ENCODE data around the gene FAM136A. TPM values are rescaled to one million over a fixed set of nuclear protein-coding genes. Genes with fewer than 3 reads are reported as not detected.

Gene FAM136A
- total RNA-seq, 1 experiment from 2014 or later = 60.0 TPM

DNA sequence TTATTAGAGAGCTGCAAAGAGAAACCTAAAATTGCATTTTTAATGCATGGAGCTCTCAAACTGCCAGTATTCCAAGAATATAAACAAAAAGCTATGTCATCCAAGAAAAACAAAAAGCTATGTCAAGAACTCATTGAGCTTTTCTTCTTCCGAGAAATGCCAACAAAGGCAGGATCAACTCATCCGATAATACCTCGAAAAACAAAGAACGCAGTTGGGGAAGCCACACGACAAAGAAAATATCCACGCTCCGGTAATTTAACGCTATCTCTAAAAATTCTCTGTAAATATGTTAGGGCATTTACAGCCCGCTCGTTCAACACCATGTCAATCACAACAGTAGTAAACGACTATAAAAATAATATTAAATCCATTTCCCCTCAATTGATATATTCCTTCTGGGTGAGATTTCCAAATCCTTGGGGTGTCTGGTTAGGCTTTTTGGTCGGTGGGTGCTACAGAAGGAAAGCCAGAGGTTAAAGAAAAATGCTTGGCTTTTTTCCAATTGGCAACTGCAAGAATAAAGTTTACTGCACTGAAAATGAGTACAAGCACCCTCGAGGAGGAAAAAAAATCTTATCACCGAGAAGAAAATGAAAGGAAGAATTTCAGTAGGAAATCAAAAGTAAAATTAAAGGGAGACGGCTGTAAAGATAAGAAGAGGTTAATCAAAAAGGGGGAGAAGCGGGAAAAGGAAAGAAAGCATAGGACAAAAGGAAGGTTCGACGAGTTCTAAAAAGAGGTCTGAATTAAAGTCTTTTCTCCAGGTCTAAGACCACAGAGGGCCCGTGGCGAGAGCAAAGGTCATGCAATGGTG is 54.3 kb downstream of the FAM136A start:
- in situ Hi-C loops (cut with HindIII; ENCODE audit: low pct_unique_long_range_greater_than_20kb, low sequenced_read_pairs) = no loop called here
- DNase-seq (ENCODE audit: low read depth, low spot score) = no peak

Small RNA genes within 50 kb of the gene (small RNA-seq; reads per million reads assigned to genes)
- gene AC016700.2 = 0 reads per million in 2 experiments
- 0 reads per million in 2 experiments for gene MIR1285-2

Other genes with a start within 250 kb of the FAM136A start
- 37.9 and 43.9 TPM in 2 replicates for gene PCBP1, start 214.6 kb downstream of the FAM136A start, total RNA-seq (2014; rRNA removed; shearing (Covaris generic))
- gene C2orf42, start 111.0 kb downstream of the FAM136A start, total RNA-seq (2014; rRNA removed; shearing (Covaris generic)) = 24.3 and 27.3 TPM in 2 replicates
- 66.5 and 78.0 TPM in 2 replicates for gene TIA1, start 53.4 kb downstream of the FAM136A start, total RNA-seq (2014; rRNA removed; shearing (Covaris generic))
- 52.5 and 57.3 TPM in 2 replicates for gene PCYOX1, start 43.9 kb downstream of the FAM136A start, total RNA-seq (2014; rRNA removed; shearing (Covaris generic))
- gene SNRPG, start 8.3 kb downstream of the FAM136A start, total RNA-seq (2014; rRNA removed; shearing (Covaris generic)) = 321 and 347 TPM in 2 replicates